ES-I3 (cell line): ENCODE measurements around the gene IGFBP7.
"Not testable (repeated sequence)": the region's sequence is repeated elsewhere in the genome, so short reads cannot be mapped to it uniquely, and the experiment has no call there.

ENCODE experiments used
- H3K36me3 ChIP-seq: 2 replicates; pipeline ENCODE4 v1.6.1; 2013; ENCODE audit warnings: mild to moderate bottlenecking, low read length, control low read depth, moderate library complexity; ENCODE audit not compliant: insufficient read depth
- H3K4me1 ChIP-seq: 2 replicates; pipeline ENCODE4 v1.6.1; 2013; ENCODE audit warnings: mild to moderate bottlenecking, control low read depth, low read length; ENCODE audit not compliant: insufficient read depth
- H3K9ac ChIP-seq: 2 replicates; pipeline ENCODE4 v1.6.1; 2013; ENCODE audit warnings: low read depth, mild to moderate bottlenecking, low read length, moderate library complexity
- H3K9me3 ChIP-seq: 2 replicates; pipeline ENCODE4 v1.6.1; 2013; ENCODE audit warnings: mild to moderate bottlenecking, low read length, moderate library complexity; ENCODE audit not compliant: control insufficient read depth, insufficient read depth

IGFBP7 gene

DNA sequence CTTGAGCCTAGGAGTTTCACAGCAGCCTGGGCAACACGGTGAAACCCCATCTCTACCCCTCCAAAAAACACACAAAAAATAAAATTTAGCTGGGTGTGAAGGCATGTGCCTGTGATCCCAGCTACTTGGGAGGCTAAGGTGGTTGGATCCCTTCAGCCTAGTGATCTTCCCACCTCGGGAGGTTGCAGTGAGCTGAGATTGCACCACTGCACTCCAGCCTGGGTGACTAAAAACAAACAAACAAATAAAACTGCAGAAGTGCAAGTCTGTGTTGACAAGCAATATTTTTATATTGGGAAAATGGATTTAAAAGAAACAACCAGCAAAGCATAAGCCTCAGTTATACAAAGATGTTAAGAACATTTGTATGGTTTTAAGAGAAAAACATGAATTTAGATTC, 46.1 kb downstream of the IGFBP7 start:
- no peak overlapping the region for H3K9ac ChIP-seq
- no peaks in the 10 kb centered on the region for H3K36me3 ChIP-seq

DNA sequence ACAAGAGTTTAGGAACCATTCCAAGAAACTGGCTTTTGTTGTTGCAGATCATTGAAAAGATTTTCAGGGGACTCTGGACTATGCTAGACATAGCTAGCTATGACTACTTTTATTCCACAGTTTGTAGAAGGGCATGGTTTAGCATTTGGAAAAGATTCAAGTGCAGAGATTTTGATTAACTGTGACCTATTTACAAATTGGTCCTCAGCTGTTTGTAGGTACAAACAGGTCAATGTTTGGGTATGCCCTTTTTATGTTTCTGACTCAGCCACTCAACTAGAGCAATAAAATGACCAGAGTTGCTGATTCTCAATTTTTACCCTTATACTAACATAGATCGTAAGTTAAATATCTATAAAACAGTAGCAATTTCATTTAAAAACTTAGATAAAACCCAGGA, 46.7 kb downstream of the IGFBP7 start:
- no peaks in the 10 kb centered on the region for H3K36me3 ChIP-seq
- H3K9me3 ChIP-seq: no peaks in the 10 kb centered on the region
- H3K9ac ChIP-seq: no peak overlapping the region
- H3K4me1 ChIP-seq: no peaks in the 10 kb centered on the region

More for the DNA sequence above, 46.1 kb downstream of the IGFBP7 start:
- Histone ChIP-seq H3K4me1 (no peaks in the 10 kb centered on the region), H3K9me3 (no peaks in the 10 kb centered on the region)

GRCh38 chr4:57061395-57061794, 48.8 kb downstream of the IGFBP7 start:
- H3K4me1 ChIP-seq: peaks cover 3% of the 10 kb centered on the region; the same call in 1 of the 2 replicates
- no peak overlapping the region for H3K9ac ChIP-seq
- no peaks in the 10 kb centered on the region for H3K9me3 ChIP-seq
- H3K36me3 ChIP-seq: no peaks in the 10 kb centered on the region

DNA sequence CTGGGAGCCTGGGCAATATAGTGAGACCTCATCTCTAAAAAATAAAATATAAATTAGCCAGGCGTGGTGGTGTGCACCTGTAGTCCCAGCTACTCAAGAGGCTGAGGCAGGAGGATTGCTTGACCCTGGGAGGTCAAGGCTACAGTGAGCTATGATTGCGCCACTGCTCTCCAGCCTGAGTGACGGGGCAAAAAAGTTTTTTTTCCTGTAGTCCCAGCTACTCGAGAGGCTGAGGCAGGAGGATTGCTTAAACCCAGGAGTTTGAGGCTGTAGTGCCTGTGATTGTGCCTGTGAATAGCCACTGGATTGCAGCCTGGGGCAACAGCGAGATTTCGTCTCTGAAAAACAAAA, 49.5 kb downstream of the IGFBP7 start:
- H3K9ac ChIP-seq, H3K9me3 ChIP-seq, H3K4me1 ChIP-seq, H3K36me3 ChIP-seq: not testable (repeated sequence)

- no peaks in the 10 kb centered on the region for H3K36me3 ChIP-seq
- H3K4me1 ChIP-seq: peaks cover 8% of the 10 kb centered on the region; the same call in 1 of the 2 replicates
- no peaks in the 10 kb centered on the region for H3K9me3 ChIP-seq
- no peak overlapping the region for H3K9ac ChIP-seq
These were observed 50.1 kb downstream of the IGFBP7 start for GRCh38 chr4:57059890-57060716.

- Histone ChIP-seq H3K36me3 (no peaks in the 10 kb centered on the region), H3K4me1 (peaks cover 8% of the 10 kb centered on the region; the same call in 1 of the 2 replicates), H3K9me3 (no peaks in the 10 kb centered on the region), H3K9ac (no peak overlapping the region)
These were observed 54.3 kb downstream of the IGFBP7 start for GRCh38 chr4:57055886-57056285.

GRCh38 chr4:57053508-57053907, 56.7 kb downstream of the IGFBP7 start:
- Histone ChIP-seq H3K4me1 (peaks cover 8% of the 10 kb centered on the region; the same call in 1 of the 2 replicates), H3K9ac (no peak overlapping the region), H3K36me3 (no peaks in the 10 kb centered on the region), H3K9me3 (no peaks in the 10 kb centered on the region)

GRCh38 chr4:57051524-57051923, 58.7 kb downstream of the IGFBP7 start:
- Histone ChIP-seq H3K4me1 (peaks cover 6% of the 10 kb centered on the region; the same call in 1 of the 2 replicates), H3K9ac (no peak overlapping the region), H3K36me3 (no peaks in the 10 kb centered on the region), H3K9me3 (peaks cover 5% of the 10 kb centered on the region; the same call in 1 of the 2 replicates)

DNA sequence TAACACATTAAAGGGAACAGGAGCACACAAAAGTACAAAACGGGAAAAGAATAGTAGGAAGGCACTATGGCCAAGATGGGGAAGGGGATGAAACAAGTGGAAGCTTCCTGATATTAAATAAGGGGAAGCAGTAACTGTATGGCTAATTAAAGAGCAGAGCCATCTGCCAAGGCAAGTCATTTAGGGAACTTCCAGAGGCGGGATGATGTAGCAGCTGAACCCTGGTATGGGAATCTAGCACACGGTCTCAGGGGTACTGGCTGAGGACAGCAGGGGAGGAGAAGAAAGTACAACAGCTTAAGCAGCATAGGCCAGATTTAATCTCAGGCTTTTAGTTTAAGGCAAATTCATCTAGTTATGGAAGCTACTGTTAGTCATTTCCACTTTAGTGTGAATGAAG, 59.1 kb downstream of the IGFBP7 start:
- peaks cover 5% of the 10 kb centered on the region; the same call in 1 of the 2 replicates for H3K9me3 ChIP-seq
- no peak overlapping the region for H3K9ac ChIP-seq
- no peaks in the 10 kb centered on the region for H3K36me3 ChIP-seq
- 0 out of 2 replicates have a peak, but pooled peaks cover 2% of the 10 kb centered on the region for H3K4me1 ChIP-seq

DNA sequence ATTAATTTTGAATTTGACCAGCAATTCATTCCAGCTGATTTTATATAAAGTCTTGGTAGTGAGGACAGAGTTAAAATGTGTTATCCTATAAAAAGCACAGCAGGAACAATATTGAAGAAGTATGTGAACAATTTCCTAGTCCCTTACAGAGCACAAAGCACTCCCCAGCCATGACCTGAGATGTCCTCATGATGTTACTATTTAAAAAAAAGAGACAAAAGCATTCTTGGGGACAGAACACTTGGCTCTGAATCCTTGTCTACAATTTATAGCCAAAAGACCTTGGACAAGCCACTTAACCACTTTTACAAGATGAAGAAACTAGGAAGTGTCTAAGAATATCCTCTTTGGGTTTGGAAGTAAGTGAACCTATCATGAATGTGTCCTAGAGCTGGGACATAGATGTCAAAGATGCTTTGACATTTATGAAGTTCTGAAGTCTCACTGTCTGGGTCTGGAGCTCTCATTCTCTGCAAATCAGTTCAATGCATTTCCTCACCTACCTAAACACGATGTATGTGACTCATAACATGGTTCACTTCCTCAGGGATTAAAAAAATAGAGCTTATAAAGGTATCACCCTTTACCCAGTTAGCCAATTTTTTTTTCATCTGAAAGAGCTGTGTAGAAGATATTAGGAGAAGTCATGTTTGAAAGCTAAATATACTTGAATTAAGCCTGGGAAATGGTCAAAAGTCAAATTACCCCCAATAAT, 61.4 kb downstream of the IGFBP7 start:
- Histone ChIP-seq H3K4me1 (no peaks in the 10 kb centered on the region), H3K9me3 (peaks cover 5% of the 10 kb centered on the region; the same call in 1 of the 2 replicates), H3K36me3 (no peaks in the 10 kb centered on the region), H3K9ac (no peak overlapping the region)

DNA sequence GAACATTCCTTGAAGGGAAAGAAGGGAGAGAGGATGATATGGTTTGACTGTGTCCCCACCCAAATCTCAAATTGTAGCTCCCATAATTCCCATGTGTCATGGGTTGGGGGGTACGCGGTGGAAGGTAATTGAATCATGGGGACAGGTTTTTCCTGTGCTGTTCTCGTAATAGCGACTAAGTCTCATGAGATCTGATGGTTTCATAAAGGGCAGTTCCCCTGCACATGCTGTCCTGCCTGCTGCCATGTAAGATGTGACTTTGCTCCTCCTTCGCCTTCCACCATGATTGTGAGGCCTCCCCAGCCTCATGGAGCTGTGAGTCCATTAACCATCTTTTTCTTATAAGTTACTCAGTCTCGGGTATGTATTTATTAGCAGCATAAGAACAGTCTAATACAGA, 63.1 kb downstream of the IGFBP7 start:
- not testable (repeated sequence) for H3K4me1 ChIP-seq, H3K36me3 ChIP-seq, H3K9me3 ChIP-seq, H3K9ac ChIP-seq

DNA sequence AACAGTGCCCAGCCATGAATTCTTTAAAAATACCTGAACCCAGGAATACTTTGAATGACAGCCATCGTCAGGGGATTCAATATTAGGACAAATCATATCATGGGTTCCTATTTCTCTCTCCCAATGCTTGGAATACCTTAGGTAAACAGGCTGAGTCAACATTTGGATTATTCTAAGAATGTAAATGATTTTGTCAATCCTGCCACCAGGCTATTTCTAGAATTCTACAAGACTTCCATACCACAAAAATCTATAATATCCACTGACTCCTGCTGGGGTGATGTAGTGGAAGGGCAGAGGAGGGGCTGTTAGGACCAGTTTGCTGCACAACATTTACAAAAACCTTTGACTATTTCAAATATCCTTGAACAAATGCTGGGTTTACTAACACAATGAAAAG, 65.2 kb downstream of the IGFBP7 start:
- H3K4me1 ChIP-seq: peaks cover 7% of the 10 kb centered on the region; the same call in 1 of the 2 replicates
- peaks cover 5% of the 10 kb centered on the region; the same call in 1 of the 2 replicates for H3K9me3 ChIP-seq
- H3K9ac ChIP-seq: no peak overlapping the region
- H3K36me3 ChIP-seq: no peaks in the 10 kb centered on the region

DNA sequence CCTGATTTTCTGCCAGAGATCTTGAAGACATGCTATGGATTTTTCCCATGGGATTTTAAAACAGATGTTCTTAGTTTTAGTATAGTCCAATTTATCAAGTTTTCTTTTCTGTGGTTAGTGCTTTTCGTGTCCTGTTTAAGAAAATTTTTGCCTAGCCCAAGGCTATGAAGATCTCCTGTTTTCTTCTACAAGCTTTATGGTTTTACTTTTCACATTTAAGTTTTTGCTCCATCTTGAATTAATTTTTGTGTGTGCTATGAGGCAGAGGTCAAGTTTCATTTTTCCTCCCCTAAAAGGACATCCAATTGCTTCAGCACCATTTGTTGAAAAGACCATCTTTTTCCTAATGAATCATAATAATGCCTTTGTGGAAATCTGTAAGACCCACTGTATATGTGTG, 65.9 kb downstream of the IGFBP7 start:
- H3K9ac ChIP-seq: no peak overlapping the region
- H3K36me3 ChIP-seq: no peaks in the 10 kb centered on the region
- peaks cover 5% of the 10 kb centered on the region; the same call in 1 of the 2 replicates for H3K9me3 ChIP-seq

GRCh38 chr4:57043347-57044251, 66.6 kb downstream of the IGFBP7 start:
- H3K36me3 ChIP-seq: no peaks in the 10 kb centered on the region
- no peak overlapping the region for H3K9ac ChIP-seq

More for the DNA sequence above, 65.9 kb downstream of the IGFBP7 start:
- peaks cover 12% of the 10 kb centered on the region for H3K4me1 ChIP-seq

More at GRCh38 chr4:57043347-57044251, 66.6 kb downstream of the IGFBP7 start:
- peaks cover 5% of the 10 kb centered on the region; the same call in 1 of the 2 replicates for H3K9me3 ChIP-seq
- peaks cover 14% of the 10 kb centered on the region for H3K4me1 ChIP-seq
